Stimulated activated memory B cell treated with anti-CD40 and anti-IgM and Interleukin-4, amounts not matched to agents 10 μg/mL and 1 μg/mL and 100 μg/mL, for 72 hours (primary cell): ENCODE measurements around the gene STX11.
"Not testable (repeated sequence)": the region's sequence is repeated elsewhere in the genome, so short reads cannot be mapped to it uniquely, and the experiment has no call there.

Source experiments
- ATAC-seq: fragments of 150-1000 bp; cut with Tn5 transposase; 2 replicates; pipeline ENCODE4 v1.10.0; 2021
- H3K27ac Mint-ChIP-seq: one replicate; pipeline ENCODE4 v1.8.0; 2022; ENCODE audit warnings: mild to moderate bottlenecking, mixed read lengths
- H3K27me3 Mint-ChIP-seq: one replicate; pipeline ENCODE4 v1.8.0; 2022; ENCODE audit warnings: mixed read lengths
- H3K36me3 Mint-ChIP-seq: one replicate; pipeline ENCODE4 v1.8.0; 2022; ENCODE audit warnings: mixed read lengths
- H3K4me1 Mint-ChIP-seq: one replicate; pipeline ENCODE4 v1.8.0; 2022; ENCODE audit warnings: mixed read lengths
- H3K4me3 Mint-ChIP-seq: one replicate; pipeline ENCODE4 v1.8.0; 2022; ENCODE audit warnings: mild to moderate bottlenecking, moderate library complexity, mixed read lengths
- H3K9me3 Mint-ChIP-seq: one replicate; pipeline ENCODE4 v1.8.0; 2022; ENCODE audit warnings: mixed read lengths

The STX11 gene

GRCh38 chr6:144132167-144132690 is 18.1 kb upstream of the STX11 start:
- H3K4me3 Mint-ChIP-seq, H3K27ac Mint-ChIP-seq, H3K9me3 Mint-ChIP-seq, ATAC-seq, H3K36me3 Mint-ChIP-seq: not testable (repeated sequence)
- Mint-ChIP-seq H3K27me3 (peaks cover 38% of the 10 kb centered on the region), H3K4me1 (peaks cover 20% of the 10 kb centered on the region)

- Mint-ChIP-seq H3K4me1 (peaks cover 20% of the 10 kb centered on the region), H3K27me3 (peaks cover 35% of the 10 kb centered on the region), H3K4me3 (no peak overlapping the region), H3K36me3 (no peaks in the 10 kb centered on the region), H3K9me3 (peaks cover 2% of the 10 kb centered on the region), H3K27ac (no peak overlapping the region)
- ATAC-seq, result peak; percentile 20
Measured at GRCh38 chr6:144133225-144133821, 17.0 kb upstream of the STX11 start.

GRCh38 chr6:144134176-144134575 is 16.1 kb upstream of the STX11 start:
- H3K27me3 Mint-ChIP-seq, result peaks cover 27% of the 10 kb centered on the region
- no peak overlapping the region for H3K27ac Mint-ChIP-seq
- no peak for ATAC-seq
- peaks cover 2% of the 10 kb centered on the region for H3K9me3 Mint-ChIP-seq
- no peaks in the 10 kb centered on the region for H3K36me3 Mint-ChIP-seq
- H3K4me1 Mint-ChIP-seq, result peaks cover 20% of the 10 kb centered on the region
- no peak overlapping the region for H3K4me3 Mint-ChIP-seq

- Mint-ChIP-seq H3K27me3 (peaks cover 21% of the 10 kb centered on the region), H3K27ac (no peak overlapping the region), H3K9me3 (peaks cover 2% of the 10 kb centered on the region), H3K36me3 (no peaks in the 10 kb centered on the region), H3K4me3 (no peak overlapping the region), H3K4me1 (peaks cover 15% of the 10 kb centered on the region)
- no peak for ATAC-seq
Measured at GRCh38 chr6:144134737-144135136, 15.6 kb upstream of the STX11 start.

- ATAC-seq, result no peak
- no peaks in the 10 kb centered on the region for H3K9me3 Mint-ChIP-seq
- H3K36me3 Mint-ChIP-seq, result no peaks in the 10 kb centered on the region
- H3K27ac Mint-ChIP-seq, result no peak overlapping the region
- peaks cover under 1% of the 10 kb centered on the region for H3K27me3 Mint-ChIP-seq
- no peak overlapping the region for H3K4me3 Mint-ChIP-seq
- no peaks in the 10 kb centered on the region for H3K4me1 Mint-ChIP-seq
Measured at GRCh38 chr6:144138542-144138941, 11.8 kb upstream of the STX11 start.

- H3K4me1 Mint-ChIP-seq, result no peaks in the 10 kb centered on the region
- H3K27ac Mint-ChIP-seq, result no peak overlapping the region
- no peaks in the 10 kb centered on the region for H3K9me3 Mint-ChIP-seq
- ATAC-seq, result no peak
- H3K27me3 Mint-ChIP-seq, result no peaks in the 10 kb centered on the region
- H3K36me3 Mint-ChIP-seq, result no peaks in the 10 kb centered on the region
- no peak overlapping the region for H3K4me3 Mint-ChIP-seq
Measured at GRCh38 chr6:144139817-144140216, 10.5 kb upstream of the STX11 start.

GRCh38 chr6:144140867-144141266 is 9.4 kb upstream of the STX11 start:
- no peaks in the 10 kb centered on the region for H3K9me3 Mint-ChIP-seq
- H3K27ac Mint-ChIP-seq, result no peak overlapping the region
- no peaks in the 10 kb centered on the region for H3K27me3 Mint-ChIP-seq
- H3K4me3 Mint-ChIP-seq, result no peak overlapping the region
- no peaks in the 10 kb centered on the region for H3K36me3 Mint-ChIP-seq
- no peak for ATAC-seq
- H3K4me1 Mint-ChIP-seq, result no peaks in the 10 kb centered on the region

- Mint-ChIP-seq H3K9me3 (no peaks in the 10 kb centered on the region), H3K27ac (no peak overlapping the region), H3K27me3 (no peaks in the 10 kb centered on the region), H3K36me3 (no peaks in the 10 kb centered on the region), H3K4me3 (no peak overlapping the region), H3K4me1 (no peaks in the 10 kb centered on the region)
- no peak for ATAC-seq
Measured at GRCh38 chr6:144141470-144141869, 8.8 kb upstream of the STX11 start.

GRCh38 chr6:144143106-144143505 is 7.2 kb upstream of the STX11 start:
- no peak for ATAC-seq
- H3K9me3 Mint-ChIP-seq, result no peaks in the 10 kb centered on the region
- H3K36me3 Mint-ChIP-seq, result no peaks in the 10 kb centered on the region
- H3K4me3 Mint-ChIP-seq, result no peak overlapping the region
- no peak overlapping the region for H3K27ac Mint-ChIP-seq
- H3K27me3 Mint-ChIP-seq, result no peaks in the 10 kb centered on the region
- H3K4me1 Mint-ChIP-seq, result peaks cover 10% of the 10 kb centered on the region

GRCh38 chr6:144143878-144144277 is 6.4 kb upstream of the STX11 start:
- Mint-ChIP-seq H3K27me3 (no peaks in the 10 kb centered on the region), H3K4me3 (no peak overlapping the region), H3K36me3 (no peaks in the 10 kb centered on the region), H3K9me3 (no peaks in the 10 kb centered on the region), H3K27ac (no peak overlapping the region), H3K4me1 (peaks cover 14% of the 10 kb centered on the region)
- no peak for ATAC-seq

- no peaks in the 10 kb centered on the region for H3K36me3 Mint-ChIP-seq
Measured at GRCh38 chr6:144144996-144145395, 5.3 kb upstream of the STX11 start.

GRCh38 chr6:144145541-144145940 is 4.8 kb upstream of the STX11 start:
- Mint-ChIP-seq H3K36me3 (no peaks in the 10 kb centered on the region), H3K9me3 (no peaks in the 10 kb centered on the region), H3K4me1 (peaks cover 22% of the 10 kb centered on the region), H3K27ac (no peak overlapping the region), H3K27me3 (no peaks in the 10 kb centered on the region), H3K4me3 (no peak overlapping the region)
- ATAC-seq, result no peak

More at GRCh38 chr6:144144996-144145395, 5.3 kb upstream of the STX11 start:
- Mint-ChIP-seq H3K4me3 (no peak overlapping the region), H3K27me3 (no peaks in the 10 kb centered on the region), H3K9me3 (no peaks in the 10 kb centered on the region), H3K4me1 (peaks cover 21% of the 10 kb centered on the region), H3K27ac (no peak overlapping the region)
- no peak for ATAC-seq

GRCh38 chr6:144148886-144149285 is 1.4 kb upstream of the STX11 start:
- Mint-ChIP-seq H3K4me1 (peaks cover 44% of the 10 kb centered on the region), H3K4me3 (no peak overlapping the region), H3K27ac (no peak overlapping the region), H3K36me3 (peaks cover 10% of the 10 kb centered on the region), H3K27me3 (no peaks in the 10 kb centered on the region), H3K9me3 (no peaks in the 10 kb centered on the region)
- no peak for ATAC-seq

GRCh38 chr6:144149558-144149893 is 791 bp upstream of the STX11 start:
- Mint-ChIP-seq H3K4me1 (peaks cover 48% of the 10 kb centered on the region), H3K9me3 (no peaks in the 10 kb centered on the region), H3K4me3 (peak overlapping the region; percentile 85), H3K36me3 (peaks cover 10% of the 10 kb centered on the region), H3K27ac (peak overlapping the region; percentile 93), H3K27me3 (no peaks in the 10 kb centered on the region)
- ATAC-seq, result no peak

GRCh38 chr6:144150710-144151657 is 667 bp downstream of the STX11 start:
- H3K27ac Mint-ChIP-seq, result peak overlapping the region; percentile 93
- peaks cover 10% of the 10 kb centered on the region for H3K36me3 Mint-ChIP-seq
- H3K9me3 Mint-ChIP-seq, result no peaks in the 10 kb centered on the region
- peak; percentile 78 for ATAC-seq
- peak overlapping the region; percentile 87 for H3K4me3 Mint-ChIP-seq
- H3K27me3 Mint-ChIP-seq, result no peaks in the 10 kb centered on the region
- H3K4me1 Mint-ChIP-seq, result peaks cover 58% of the 10 kb centered on the region
